ENCODE data around the gene RFC2. TPM values are rescaled to one million over a fixed set of nuclear protein-coding genes. Genes with fewer than 3 reads are reported as not detected.

The RFC2 gene
- total RNA-seq, 1 experiment from 2014 or later = 75.6 TPM

DNA sequence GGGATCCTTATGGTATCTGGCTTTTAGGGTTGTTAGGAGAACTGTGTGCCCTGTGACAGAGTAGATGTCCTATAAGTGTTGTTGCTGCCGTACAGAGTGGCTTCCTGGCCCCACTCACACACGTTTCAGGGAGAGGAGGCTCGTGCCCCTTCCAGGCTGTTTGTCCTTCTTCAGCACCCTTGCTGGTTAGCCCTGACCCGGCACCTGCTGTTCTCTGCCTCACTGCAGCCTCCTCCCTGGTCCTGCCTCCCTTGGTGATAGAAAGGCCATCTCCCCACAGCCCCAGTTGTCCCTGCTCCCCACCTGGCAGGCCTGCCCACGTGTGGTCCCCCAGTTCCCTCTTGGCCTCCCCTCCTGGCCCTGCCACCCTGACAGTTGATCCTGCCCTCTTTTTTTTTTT, 37.3 kb upstream of the RFC2 start:
- H3K36me3 Mint-ChIP-seq (ENCODE audit: insufficient read depth, unreplicated experiment) = peaks cover 19% of the 10 kb centered on the region
- no peak for DNase-seq
- no peaks in the 10 kb centered on the region for H3K27me3 ChIP-seq (replicated peaks; ENCODE audit: control insufficient read depth, insufficient read depth, low read length)
- H3K9me3 ChIP-seq = no peaks in the 10 kb centered on the region
- POLR2A ChIA-PET = no interaction called here
- no TSS peak for BruUV-seq (replicated peaks)
- H3K4me3 Mint-ChIP-seq (ENCODE audit: unreplicated experiment) = peak overlapping the region; percentile 71
- H3K27ac Mint-ChIP-seq (ENCODE audit: unreplicated experiment) = peak overlapping the region; percentile 93
- H3K27me3 Mint-ChIP-seq (ENCODE audit: insufficient read depth, unreplicated experiment) = no peaks in the 10 kb centered on the region
- CTCF ChIA-PET = interaction anchor here (1.0 kb wide), 1 partner anchor 17 kb away, joined by 4 read pairs; no protein-coding TSS in a partner anchor
- no peaks in the 10 kb centered on the region; the same call in 1 of the 2 replicates for H3K36me3 ChIP-seq (ENCODE audit: control insufficient read depth, insufficient read depth, low read length)
- intact Hi-C loops (cut with micrococcal nuclease; ENCODE audit: unreplicated experiment) = loop anchor here (5.0 kb wide), 1 partner anchor 76 kb away; no protein-coding TSS in a partner anchor
- peaks cover 49% of the 10 kb centered on the region for H3K4me1 ChIP-seq
- H3K4me3 ChIP-seq (ENCODE audit: low read depth, low read length) = no peak overlapping the region
- TF ChIP-seq, protein P1, sequence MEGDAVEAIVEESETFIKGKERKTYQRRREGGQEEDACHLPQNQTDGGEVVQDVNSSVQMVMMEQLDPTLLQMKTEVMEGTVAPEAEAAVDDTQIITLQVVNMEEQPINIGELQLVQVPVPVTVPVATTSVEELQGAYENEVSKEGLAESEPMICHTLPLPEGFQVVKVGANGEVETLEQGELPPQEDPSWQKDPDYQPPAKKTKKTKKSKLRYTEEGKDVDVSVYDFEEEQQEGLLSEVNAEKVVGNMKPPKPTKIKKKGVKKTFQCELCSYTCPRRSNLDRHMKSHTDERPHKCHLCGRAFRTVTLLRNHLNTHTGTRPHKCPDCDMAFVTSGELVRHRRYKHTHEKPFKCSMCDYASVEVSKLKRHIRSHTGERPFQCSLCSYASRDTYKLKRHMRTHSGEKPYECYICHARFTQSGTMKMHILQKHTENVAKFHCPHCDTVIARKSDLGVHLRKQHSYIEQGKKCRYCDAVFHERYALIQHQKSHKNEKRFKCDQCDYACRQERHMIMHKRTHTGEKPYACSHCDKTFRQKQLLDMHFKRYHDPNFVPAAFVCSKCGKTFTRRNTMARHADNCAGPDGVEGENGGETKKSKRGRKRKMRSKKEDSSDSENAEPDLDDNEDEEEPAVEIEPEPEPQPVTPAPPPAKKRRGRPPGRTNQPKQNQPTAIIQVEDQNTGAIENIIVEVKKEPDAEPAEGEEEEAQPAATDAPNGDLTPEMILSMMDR (IDR thresholded peaks at IDR 0.05; ENCODE audit: insufficient read depth in 1 of 2, low read depth in 1 of 2, low read length in 1 of 2, severe bottlenecking in 1 of 2, unreplicated experiment in 1 of 2) = no peak
- peaks cover 28% of the 10 kb centered on the region for H3K4me1 Mint-ChIP-seq (ENCODE audit: low read depth, unreplicated experiment)
- H3K9me3 Mint-ChIP-seq (ENCODE audit: unreplicated experiment) = no peaks in the 10 kb centered on the region

DNA sequence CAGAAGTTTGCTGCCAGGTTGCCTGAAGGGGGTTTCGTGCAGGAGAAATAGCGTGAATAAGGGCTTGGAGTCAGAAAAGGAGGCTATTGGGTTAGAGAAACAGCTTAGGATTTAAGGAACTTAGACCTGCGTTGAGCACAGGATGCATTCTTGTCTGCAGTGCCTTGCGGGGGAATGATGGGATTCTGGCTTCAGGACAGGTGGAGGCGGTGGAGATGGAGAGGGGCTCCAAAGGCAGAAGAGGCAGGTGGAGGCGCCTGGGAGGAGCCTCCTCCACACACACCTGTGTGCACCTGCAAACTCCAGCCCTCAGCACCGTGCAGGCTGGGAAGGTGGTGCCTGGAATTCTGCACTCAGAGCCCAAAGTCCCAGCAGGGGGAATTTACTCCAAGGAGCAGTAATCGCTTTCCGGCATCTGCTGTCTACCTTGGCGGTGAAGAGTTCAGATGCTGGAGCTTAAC, 36.8 kb upstream of the RFC2 start:
- Mint-ChIP-seq H3K4me3 (ENCODE audit: unreplicated experiment) (peak overlapping the region; percentile 71), H3K27ac (ENCODE audit: unreplicated experiment) (peak overlapping the region; percentile 93), H3K36me3 (ENCODE audit: insufficient read depth, unreplicated experiment) (peaks cover 19% of the 10 kb centered on the region), H3K9me3 (ENCODE audit: unreplicated experiment) (no peaks in the 10 kb centered on the region), H3K27me3 (ENCODE audit: insufficient read depth, unreplicated experiment) (no peaks in the 10 kb centered on the region), H3K4me1 (ENCODE audit: low read depth, unreplicated experiment) (peaks cover 28% of the 10 kb centered on the region)
- no peak for DNase-seq
- H3K36me3 ChIP-seq (ENCODE audit: control insufficient read depth, insufficient read depth, low read length) = no peaks in the 10 kb centered on the region; the same call in 1 of the 2 replicates
- no peaks in the 10 kb centered on the region for H3K9me3 ChIP-seq
- CTCF ChIA-PET = interaction anchor here (0.6 kb wide), 1 partner anchor 119 kb away, joined by 5 read pairs; no protein-coding TSS in a partner anchor
- no TSS peak for BruUV-seq (replicated peaks)
- H3K4me3 ChIP-seq (ENCODE audit: low read depth, low read length) = peak overlapping the region; percentile 76
- peaks cover 49% of the 10 kb centered on the region for H3K4me1 ChIP-seq
- intact Hi-C loops (cut with micrococcal nuclease; ENCODE audit: unreplicated experiment) = loop anchor here (5.0 kb wide), 1 partner anchor 76 kb away; no protein-coding TSS in a partner anchor
- no peaks in the 10 kb centered on the region for H3K27me3 ChIP-seq (replicated peaks; ENCODE audit: control insufficient read depth, insufficient read depth, low read length)
- TF ChIP-seq, protein P1 (IDR thresholded peaks at IDR 0.05; ENCODE audit: insufficient read depth in 1 of 2, low read depth in 1 of 2, low read length in 1 of 2, severe bottlenecking in 1 of 2, unreplicated experiment in 1 of 2) = no peak
- POLR2A ChIA-PET = interaction anchor here (0.9 kb wide), 1 partner anchor 11 kb away, joined by 4 read pairs; no protein-coding TSS in a partner anchor

DNA sequence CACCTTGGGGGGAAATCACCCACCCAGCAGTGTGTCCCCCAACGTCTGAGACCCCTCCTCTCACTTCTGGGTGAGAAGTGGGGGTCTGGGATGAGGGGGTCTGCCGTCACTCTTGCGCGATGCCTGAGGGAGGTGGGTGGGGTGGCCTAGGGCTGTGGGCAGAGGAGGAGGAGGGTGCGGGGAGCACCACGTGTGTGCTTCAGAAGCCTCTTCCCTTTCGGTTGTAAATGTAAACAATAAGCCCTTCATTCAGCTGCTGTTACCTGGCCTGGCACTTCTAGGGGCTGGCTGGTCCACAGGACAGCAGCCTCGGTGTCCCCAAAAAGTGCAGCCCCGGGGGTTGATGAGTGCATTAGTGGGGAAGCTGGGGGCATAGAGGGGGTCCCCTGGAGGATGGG, 36.4 kb upstream of the RFC2 start:
- Mint-ChIP-seq H3K4me3 (ENCODE audit: unreplicated experiment) (peak overlapping the region; percentile 71), H3K27ac (ENCODE audit: unreplicated experiment) (peak overlapping the region; percentile 93), H3K36me3 (ENCODE audit: insufficient read depth, unreplicated experiment) (peaks cover 19% of the 10 kb centered on the region), H3K4me1 (ENCODE audit: low read depth, unreplicated experiment) (peaks cover 28% of the 10 kb centered on the region), H3K27me3 (ENCODE audit: insufficient read depth, unreplicated experiment) (no peaks in the 10 kb centered on the region), H3K9me3 (ENCODE audit: unreplicated experiment) (no peaks in the 10 kb centered on the region)
- ChIA-PET POLR2A (interaction anchor here (0.9 kb wide), 1 partner anchor 11 kb away, joined by 4 read pairs; no protein-coding TSS in a partner anchor), CTCF (interaction anchor here (0.6 kb wide), 1 partner anchor 119 kb away, joined by 5 read pairs; no protein-coding TSS in a partner anchor)
- TF ChIP-seq, protein P1 (IDR thresholded peaks at IDR 0.05; ENCODE audit: insufficient read depth in 1 of 2, low read depth in 1 of 2, low read length in 1 of 2, severe bottlenecking in 1 of 2, unreplicated experiment in 1 of 2) = no peak
- Histone ChIP-seq H3K9me3 (no peaks in the 10 kb centered on the region), H3K27me3 (replicated peaks; ENCODE audit: control insufficient read depth, insufficient read depth, low read length) (no peaks in the 10 kb centered on the region), H3K4me3 (ENCODE audit: low read depth, low read length) (peak overlapping the region; percentile 76), H3K4me1 (peaks cover 49% of the 10 kb centered on the region), H3K36me3 (ENCODE audit: control insufficient read depth, insufficient read depth, low read length) (no peaks in the 10 kb centered on the region; the same call in 1 of the 2 replicates)
- DNase-seq = no peak
- intact Hi-C loops (cut with micrococcal nuclease; ENCODE audit: unreplicated experiment) = loop anchor here (5.0 kb wide), 1 partner anchor 77 kb away; no protein-coding TSS in a partner anchor
- no TSS peak for BruUV-seq (replicated peaks)
